Ovary (tissue), 9 donors: ENCODE results near the gene FCN2. TPM values are rescaled to one million over a fixed set of nuclear protein-coding genes. Genes with fewer than 3 reads are reported as not detected.
A peak's percentile ranks its signal among the peaks of the same experiment; 100 is the strongest.

Experiments used
- DNase-seq, 5 donors: peaks; one replicate each; pipeline ENCODE4 v3.0.0-alpha.2; 2019 to 2020
- H3K27ac ChIP-seq, 2 donors: fragments of 200-600 bp; one replicate each; pipeline versions ENCODE4 v1.5.1 to v1.8.0; 2019 to 2022
- H3K27me3 ChIP-seq: fragments of 200-600 bp; one replicate; pipeline ENCODE4 v1.8.0; 2022
- H3K36me3 ChIP-seq: fragments of 200-600 bp; sonication (generic); one replicate; pipeline ENCODE4 v1.5.1; 2019
- H3K4me1 ChIP-seq: one replicate; pipeline ENCODE4 v1.8.1; 2013; ENCODE audit warnings: mild to moderate bottlenecking, moderate library complexity; ENCODE audit not compliant: insufficient read depth
- H3K4me3 ChIP-seq: fragments of 200-600 bp; sonication (generic); one replicate; pipeline ENCODE4 v1.5.1; 2017
- H3K9me3 ChIP-seq, 2 donors: fragments of 200-600 bp in 1 of 2; sonication (generic) in 1 of 2; one replicate each; pipeline versions ENCODE4 v1.5.1 to v1.8.1; 2013 to 2019; ENCODE audit warnings: mild to moderate bottlenecking in 1 of 2, moderate library complexity in 1 of 2
- CTCF ChIP-seq, 3 donors: fragments of 450-650 bp in 2 of 3; fragments of 200-600 bp in 1 of 3; IDR thresholded peaks; one replicate each; pipeline versions ENCODE4 v1.5.1 to v1.8.0; 2016 to 2022; ENCODE audit warnings: antibody characterized with exemption in 3 of 3, mild to moderate bottlenecking in 1 of 3
- EP300 ChIP-seq: sonication (generic); formaldehyde crosslinking; IDR thresholded peaks from one replicate; pipeline ENCODE4 v1.6.1; 2017; ENCODE audit warnings: antibody characterized with exemption
- POLR2A ChIP-seq: fragments of 450-650 bp; IDR thresholded peaks from one replicate; pipeline ENCODE4 v1.6.1; 2017; ENCODE audit warnings: antibody characterized with exemption, mild to moderate bottlenecking, moderate library complexity
- WGBS, 3 donors: extraction: QIAGEN DNeasy Blood & Tissue Kit in 1 of 3; methylation state at CpG; one replicate each; pipeline versions ENCODE4 v1.1.5 to v1.1.7; 2013 to 2017; 5-methylcytosine and 5-hydroxymethylcytosine counted together
- intact Hi-C, 4 donors: fragments of 100-400 bp; cut with DNase I; formaldehyde crosslinking; loops; one replicate each; pipeline versions ENCODE4 v1.11.0 to v1.15.1; 2022 to 2023
- polyA plus RNA-seq, 2 donors: library from polyadenylated mRNA; stranded (reverse); fragments of 200-250 nt in 1 of 2; fragments of 350-450 nt in 1 of 2; fragmentation: Illumina TruSeq in 1 of 2; extraction: RNeasy Lipid Tissue Mini Kit (QIAGEN cat#74804) in 1 of 2; gene quantifications; one replicate each; pipeline ENCODE4 v1.2.3, GENCODE V29; 2013 to 2014
- total RNA-seq, 7 donors: library from RNA; depleted of rRNA in 2 of 7; stranded (reverse); fragments of >200 nt in 2 of 7; fragmentation: NEBNext Ultra II Directional in 3 of 7; extraction: Animal tissue kit (Norgen Biotek cat#: 25700) in 3 of 7; gene quantifications; one replicate each; pipeline versions ENCODE4 v1.1.0 to v1.2.4, GENCODE V29; 2016 to 2023
- donor health status: DM: no; HTN: no; CAD: no; lungs with moderate emphysema.
- donor health status: DM: no; HTN: no; CAD: no.
- donor health status: Bipolar disorder and iron deficiency.
- donor health status: DM: yes; HTN: yes; CAD: no.
- donor health status: DM: no; HTN: no; CAD: no.
- donor health status: DM: yes; HTN: yes; CAD: no.

The FCN2 gene
- total and polyA plus RNA-seq, 9 donors, result 0.23 to 1.1 (median 0.33) TPM; not detected in 4

GRCh38 chr9:134913041-134913712 is 32.6 kb downstream of the FCN2 start:
- WGBS, 3 donors, result 89 to 94% (median 93%) methylated on average over 22 of the region's 22 CpGs

DNA sequence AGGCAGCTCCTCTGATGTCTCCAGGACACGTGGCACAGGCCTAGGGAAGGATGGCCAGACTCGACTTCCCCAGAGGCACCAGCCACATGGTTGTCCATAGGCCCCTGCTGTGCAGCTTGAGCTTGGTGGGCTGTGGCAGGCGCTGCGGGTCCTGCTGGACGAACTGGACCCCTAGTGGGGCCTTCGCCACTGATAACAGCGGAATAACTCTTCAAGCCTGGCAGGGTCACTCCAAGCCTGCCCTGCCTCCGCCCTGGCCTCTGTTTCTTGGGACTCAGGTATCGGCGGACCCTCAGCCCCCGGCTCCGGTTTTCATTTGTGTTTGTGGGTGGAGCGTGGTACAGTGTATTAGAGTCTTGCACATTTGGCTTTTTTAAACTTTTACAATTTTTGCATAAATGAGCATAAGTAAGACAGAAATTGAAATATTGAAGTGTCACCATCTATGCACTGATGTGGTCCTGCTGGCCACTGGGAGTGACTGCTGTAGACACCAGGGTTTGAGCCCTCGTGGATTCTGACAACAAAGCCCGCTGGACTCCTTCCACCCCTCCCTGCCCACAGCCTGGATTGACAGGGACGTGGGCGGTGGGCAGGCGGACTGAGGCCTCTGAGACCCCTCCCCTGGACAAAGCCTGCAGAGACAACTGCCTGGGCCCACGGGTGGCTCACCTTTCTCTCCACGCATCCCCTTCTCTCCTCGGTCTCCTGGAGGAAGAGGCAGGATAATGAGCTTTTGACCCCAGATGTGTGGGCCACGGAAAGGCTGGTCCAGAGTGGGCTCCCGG is 33.3 kb downstream of the FCN2 start:
- Histone ChIP-seq H3K9me3 (no peaks in the 10 kb centered on the region), H3K27ac (no peak overlapping the region), H3K4me1 (peaks cover 3% of the 10 kb centered on the region), H3K36me3 (no peaks in the 10 kb centered on the region), H3K4me3 (no peak overlapping the region), H3K27me3 (no peaks in the 10 kb centered on the region)
- no peak for TF ChIP-seq CTCF (IDR thresholded peaks at IDR 0.05)
- intact Hi-C loops, result no loop called here
- DNase-seq, result peak in 2 of 5 donors; percentile 10
- 90 to 91% (median 90%) methylated on average over 23 of the region's 23 CpGs for WGBS, 3 donors

More at GRCh38 chr9:134913041-134913712, 32.6 kb downstream of the FCN2 start:
- intact Hi-C loops, result no loop called here
- H3K9me3 ChIP-seq, result no peaks in the 10 kb centered on the region
- H3K36me3 ChIP-seq, result no peaks in the 10 kb centered on the region
- no peak overlapping the region for H3K4me3 ChIP-seq
- DNase-seq, result peak in 2 of 5 donors; percentile 9 to 14
- H3K27me3 ChIP-seq, result no peaks in the 10 kb centered on the region
- H3K4me1 ChIP-seq, result peaks cover 3% of the 10 kb centered on the region
- no peak overlapping the region for H3K27ac ChIP-seq
- TF ChIP-seq POLR2A, result no peak
- no peak for TF ChIP-seq EP300
- no peak for TF ChIP-seq CTCF (IDR thresholded peaks at IDR 0.05)

- TF ChIP-seq EP300 (no peak), CTCF (IDR thresholded peaks at IDR 0.05) (no peak), POLR2A (no peak)
- no peaks in the 10 kb centered on the region for H3K9me3 ChIP-seq
- intact Hi-C loops, result no loop called here
- H3K4me3 ChIP-seq, result no peak overlapping the region
- peaks cover 3% of the 10 kb centered on the region for H3K4me1 ChIP-seq
- no peaks in the 10 kb centered on the region for H3K36me3 ChIP-seq
- H3K27ac ChIP-seq, result no peak overlapping the region
- 72 to 85% (median 84%) methylated on average over 7 of the region's 7 CpGs for WGBS, 3 donors
- no peaks in the 10 kb centered on the region for H3K27me3 ChIP-seq
- DNase-seq, result peak in 1 of 5 donors; percentile 0
Observed at GRCh38 chr9:134914501-134914834, 33.9 kb downstream of the FCN2 start.

- WGBS, 3 donors, result 92 to 95% (median 94%) methylated on average over 26 of the region's 26 CpGs
- Histone ChIP-seq H3K27ac (no peak overlapping the region), H3K4me1 (peaks cover 3% of the 10 kb centered on the region), H3K27me3 (no peaks in the 10 kb centered on the region), H3K36me3 (no peaks in the 10 kb centered on the region), H3K4me3 (no peak overlapping the region), H3K9me3 (no peaks in the 10 kb centered on the region)
- TF ChIP-seq EP300 (no peak), CTCF (IDR thresholded peaks at IDR 0.05) (no peak), POLR2A (no peak)
- DNase-seq, result peak in 2 of 5 donors; percentile 12 to 13
- intact Hi-C loops, result no loop called here
Observed at GRCh38 chr9:134915046-134915985, 34.7 kb downstream of the FCN2 start.
